ENCODE measurements around the gene IQGAP2.
"Not testable (repeated sequence)": the region's sequence is repeated elsewhere in the genome, so short reads cannot be mapped to it uniquely, and the experiment has no call there.

The IQGAP2 gene

GRCh38 chr5:76419597-76420298 is 16.7 kb downstream of the IQGAP2 start:
- H2AFZ ChIP-seq (ENCODE audit: low read length, unreplicated experiment), result no peak overlapping the region
- H3K27me3 ChIP-seq (ENCODE audit: insufficient read depth, low read length), result peaks cover 25% of the 10 kb centered on the region
- H3K4me1 ChIP-seq (ENCODE audit: control insufficient read depth, insufficient read depth, low read length, unreplicated experiment), result no peaks in the 10 kb centered on the region
- no peaks in the 10 kb centered on the region for H3K79me2 ChIP-seq (ENCODE audit: control insufficient read depth, insufficient read depth, low read length, unreplicated experiment)
- H3K36me3 ChIP-seq (ENCODE audit: insufficient read depth, low read length), result no peaks in the 10 kb centered on the region
- H3K27ac ChIP-seq (ENCODE audit: low read depth, low read length), result no peak overlapping the region
- no peak overlapping the region for H3K4me3 ChIP-seq (ENCODE audit: low read depth, low read length)

DNA sequence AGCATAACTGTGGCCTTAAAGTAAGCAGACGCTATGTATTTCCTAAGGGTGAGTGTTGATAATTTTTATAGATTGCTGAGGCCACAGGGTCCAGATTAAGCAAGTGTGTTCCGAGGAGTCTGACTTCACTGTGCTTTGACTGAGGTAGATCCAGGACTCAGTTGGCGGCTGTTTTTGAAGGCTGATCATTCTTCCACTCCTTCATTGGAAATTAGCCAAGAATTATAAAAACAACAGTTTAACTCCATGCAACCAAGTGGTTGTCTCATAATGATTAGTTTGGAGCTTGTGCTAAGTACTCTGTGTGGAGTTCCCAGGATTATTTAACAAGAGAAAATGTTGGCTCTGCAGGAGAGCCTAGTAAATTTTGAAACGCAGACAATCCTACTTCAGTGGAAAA is 19.1 kb downstream of the IQGAP2 start:
- H3K4me3 ChIP-seq (ENCODE audit: low read depth, low read length), result no peak overlapping the region
- no peaks in the 10 kb centered on the region for H3K4me1 ChIP-seq (ENCODE audit: control insufficient read depth, insufficient read depth, low read length, unreplicated experiment)
- no peak overlapping the region for H2AFZ ChIP-seq (ENCODE audit: low read length, unreplicated experiment)
- peaks cover 48% of the 10 kb centered on the region for H3K27me3 ChIP-seq (ENCODE audit: insufficient read depth, low read length)
- no peaks in the 10 kb centered on the region for H3K79me2 ChIP-seq (ENCODE audit: control insufficient read depth, insufficient read depth, low read length, unreplicated experiment)
- H3K36me3 ChIP-seq (ENCODE audit: insufficient read depth, low read length), result no peaks in the 10 kb centered on the region
- H3K27ac ChIP-seq (ENCODE audit: low read depth, low read length), result no peak overlapping the region

DNA sequence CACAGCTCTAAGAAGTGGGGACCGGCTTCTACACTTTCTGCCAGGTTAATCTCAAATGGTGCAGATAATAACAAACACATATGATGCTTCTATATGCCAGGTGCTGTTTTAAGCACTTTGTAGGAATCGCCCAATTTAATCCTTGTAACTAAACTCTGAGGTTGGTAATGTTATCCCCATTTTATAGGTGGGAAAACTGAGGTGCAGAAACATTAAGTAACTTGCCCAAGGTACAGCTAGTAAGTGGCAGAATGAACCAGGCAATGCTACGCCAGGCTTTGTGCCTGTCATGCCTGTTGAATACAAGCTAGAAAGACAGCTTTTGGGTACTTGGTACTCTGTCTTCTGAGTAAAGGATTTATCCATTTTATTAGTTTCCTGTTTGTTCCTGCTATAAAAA is 19.7 kb downstream of the IQGAP2 start:
- no peaks in the 10 kb centered on the region for H3K79me2 ChIP-seq (ENCODE audit: control insufficient read depth, insufficient read depth, low read length, unreplicated experiment)

GRCh38 chr5:76425146-76425545 is 22.1 kb downstream of the IQGAP2 start:
- no peaks in the 10 kb centered on the region for H3K4me1 ChIP-seq (ENCODE audit: control insufficient read depth, insufficient read depth, low read length, unreplicated experiment)
- no peaks in the 10 kb centered on the region for H3K79me2 ChIP-seq (ENCODE audit: control insufficient read depth, insufficient read depth, low read length, unreplicated experiment)
- H3K4me3 ChIP-seq (ENCODE audit: low read depth, low read length), result no peak overlapping the region

More for the DNA sequence above, 19.7 kb downstream of the IQGAP2 start:
- peaks cover 53% of the 10 kb centered on the region for H3K27me3 ChIP-seq (ENCODE audit: insufficient read depth, low read length)
- H2AFZ ChIP-seq (ENCODE audit: low read length, unreplicated experiment), result no peak overlapping the region
- H3K36me3 ChIP-seq (ENCODE audit: insufficient read depth, low read length), result no peaks in the 10 kb centered on the region
- H3K4me1 ChIP-seq (ENCODE audit: control insufficient read depth, insufficient read depth, low read length, unreplicated experiment), result no peaks in the 10 kb centered on the region
- H3K27ac ChIP-seq (ENCODE audit: low read depth, low read length), result no peak overlapping the region
- H3K4me3 ChIP-seq (ENCODE audit: low read depth, low read length), result no peak overlapping the region

DNA sequence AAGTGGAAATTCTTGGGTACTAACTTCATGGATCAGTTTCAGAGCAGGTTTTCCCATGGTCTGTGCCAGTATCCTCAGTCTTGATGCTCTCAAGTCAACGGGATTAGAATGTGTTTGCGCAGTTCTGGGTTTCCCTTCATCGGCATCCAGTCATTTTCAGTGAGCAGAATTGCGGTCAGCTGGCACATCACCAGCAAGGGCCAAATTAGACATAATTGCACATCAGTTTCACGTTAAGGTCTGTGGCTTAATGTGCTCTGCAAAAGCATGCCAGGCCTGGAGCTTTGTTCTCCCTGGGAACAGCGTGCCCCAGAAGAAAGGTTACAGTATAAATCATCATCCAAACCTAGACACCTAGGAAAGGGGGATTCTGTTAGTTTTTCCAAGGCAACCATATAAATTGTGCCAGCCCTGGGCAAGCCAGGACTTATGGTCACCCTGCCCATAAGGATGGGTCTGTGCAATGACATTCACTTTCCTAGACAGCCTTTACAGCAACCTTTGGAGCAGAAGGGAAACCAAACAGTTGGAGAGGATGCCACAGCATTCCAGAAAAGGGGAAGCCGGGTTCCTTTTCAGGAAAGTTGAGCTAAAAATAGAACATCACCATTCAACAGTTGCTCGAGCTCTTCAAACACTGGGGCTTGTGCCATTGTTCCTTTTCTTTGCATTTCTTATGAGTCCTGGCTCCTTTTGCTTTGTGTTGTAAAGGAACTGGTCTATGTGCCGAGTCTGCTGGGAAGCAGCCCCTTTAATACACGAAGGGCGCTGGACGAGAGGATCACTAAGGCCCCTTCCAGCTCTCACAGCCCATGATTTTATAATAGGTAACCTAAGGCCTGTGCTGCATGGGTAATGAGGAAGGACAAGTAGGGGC is 23.1 kb downstream of the IQGAP2 start:
- no peaks in the 10 kb centered on the region for H3K4me1 ChIP-seq (ENCODE audit: control insufficient read depth, insufficient read depth, low read length, unreplicated experiment)
- no peak overlapping the region for H3K4me3 ChIP-seq (ENCODE audit: low read depth, low read length)
- H3K27me3 ChIP-seq (ENCODE audit: insufficient read depth, low read length), result peaks cover 57% of the 10 kb centered on the region

More at GRCh38 chr5:76425146-76425545, 22.1 kb downstream of the IQGAP2 start:
- H3K36me3 ChIP-seq (ENCODE audit: insufficient read depth, low read length), result no peaks in the 10 kb centered on the region
- peaks cover 57% of the 10 kb centered on the region for H3K27me3 ChIP-seq (ENCODE audit: insufficient read depth, low read length)
- no peak overlapping the region for H2AFZ ChIP-seq (ENCODE audit: low read length, unreplicated experiment)
- no peak overlapping the region for H3K27ac ChIP-seq (ENCODE audit: low read depth, low read length)

DNA sequence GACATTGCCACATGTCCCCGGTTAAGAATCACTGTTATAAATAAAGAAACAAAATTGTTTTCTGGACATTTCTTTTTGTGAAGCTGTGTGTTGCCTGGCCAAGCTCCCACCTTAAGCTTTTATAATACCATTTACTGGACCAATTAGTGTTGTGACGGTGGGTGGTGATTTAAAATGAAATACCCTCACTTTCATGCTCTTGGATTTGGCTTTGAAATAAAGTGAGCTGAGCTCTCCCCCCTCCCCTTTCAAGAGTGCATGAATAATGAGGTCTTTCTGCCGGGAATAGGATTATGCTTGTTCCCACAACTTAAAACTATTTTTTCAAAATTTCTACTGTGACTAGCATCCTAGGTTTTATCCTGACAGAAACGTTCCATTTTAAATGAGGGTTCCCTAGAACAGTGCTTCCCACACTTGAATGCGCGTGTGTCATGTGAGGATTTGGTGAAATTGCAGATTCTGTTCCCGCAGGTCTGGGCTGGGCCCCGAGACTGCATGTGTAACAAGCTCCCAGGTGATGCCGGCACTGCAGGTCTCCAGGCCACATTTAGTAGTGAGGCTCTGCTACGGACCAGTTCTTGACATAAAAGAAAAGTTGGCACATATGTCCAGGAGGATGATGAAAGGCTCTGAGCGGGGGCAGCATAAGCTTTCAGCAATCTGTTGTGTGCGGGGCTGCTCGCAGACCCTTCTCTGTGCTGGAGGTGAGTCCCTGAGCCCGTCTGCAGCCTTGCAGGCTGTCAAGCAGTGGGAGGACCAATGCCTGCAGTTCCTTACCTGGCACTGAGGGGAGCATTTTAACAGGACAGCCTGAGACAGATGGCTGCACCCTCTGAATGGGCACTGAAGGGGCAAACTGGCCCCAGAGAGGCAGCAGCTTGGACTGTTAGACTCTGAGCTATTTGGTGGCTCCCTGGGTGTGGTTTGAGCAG is 24.4 kb downstream of the IQGAP2 start:
- H3K4me3 ChIP-seq (ENCODE audit: low read depth, low read length), result no peak overlapping the region
- no peak overlapping the region for H3K27ac ChIP-seq (ENCODE audit: low read depth, low read length)
- H3K79me2 ChIP-seq (ENCODE audit: control insufficient read depth, insufficient read depth, low read length, unreplicated experiment), result no peaks in the 10 kb centered on the region
- H3K36me3 ChIP-seq (ENCODE audit: insufficient read depth, low read length), result no peaks in the 10 kb centered on the region
- no peak overlapping the region for H2AFZ ChIP-seq (ENCODE audit: low read length, unreplicated experiment)
- peaks cover 50% of the 10 kb centered on the region for H3K27me3 ChIP-seq (ENCODE audit: insufficient read depth, low read length)
- H3K4me1 ChIP-seq (ENCODE audit: control insufficient read depth, insufficient read depth, low read length, unreplicated experiment), result no peaks in the 10 kb centered on the region

More for the DNA sequence above, 23.1 kb downstream of the IQGAP2 start:
- no peak overlapping the region for H3K27ac ChIP-seq (ENCODE audit: low read depth, low read length)
- H3K79me2 ChIP-seq (ENCODE audit: control insufficient read depth, insufficient read depth, low read length, unreplicated experiment), result no peaks in the 10 kb centered on the region
- H3K36me3 ChIP-seq (ENCODE audit: insufficient read depth, low read length), result no peaks in the 10 kb centered on the region
- no peak overlapping the region for H2AFZ ChIP-seq (ENCODE audit: low read length, unreplicated experiment)

DNA sequence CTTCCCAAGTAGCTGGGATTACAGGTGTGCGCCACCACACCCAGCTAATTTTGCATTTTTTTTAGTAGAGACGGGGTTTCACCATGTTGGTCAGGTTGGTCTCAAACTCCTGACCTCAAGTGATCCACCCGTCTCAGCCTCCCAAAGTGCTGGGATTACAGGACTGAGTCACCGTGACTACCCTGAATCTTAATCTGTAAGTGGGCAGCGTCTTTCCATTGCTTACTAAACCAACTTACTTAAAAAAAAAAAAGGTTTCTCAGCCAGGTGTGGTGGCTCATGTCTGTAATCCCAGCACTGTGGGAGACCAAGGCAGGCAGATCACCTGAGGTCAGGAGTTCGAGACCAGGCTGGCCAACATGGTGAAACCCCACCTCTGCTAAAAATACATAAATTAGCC is 25.5 kb downstream of the IQGAP2 start:
- not testable (repeated sequence) for H3K36me3 ChIP-seq (ENCODE audit: insufficient read depth, low read length); H3K4me3 ChIP-seq (ENCODE audit: low read depth, low read length); H3K4me1 ChIP-seq (ENCODE audit: control insufficient read depth, insufficient read depth, low read length, unreplicated experiment); H3K79me2 ChIP-seq (ENCODE audit: control insufficient read depth, insufficient read depth, low read length, unreplicated experiment); H3K27ac ChIP-seq (ENCODE audit: low read depth, low read length); H2AFZ ChIP-seq (ENCODE audit: low read length, unreplicated experiment)
- H3K27me3 ChIP-seq (ENCODE audit: insufficient read depth, low read length), result peaks cover 45% of the 10 kb centered on the region

- Histone ChIP-seq H2AFZ (ENCODE audit: low read length, unreplicated experiment) (no peak overlapping the region), H3K36me3 (ENCODE audit: insufficient read depth, low read length) (no peaks in the 10 kb centered on the region), H3K4me3 (ENCODE audit: low read depth, low read length) (no peak overlapping the region), H3K27ac (ENCODE audit: low read depth, low read length) (no peak overlapping the region), H3K79me2 (ENCODE audit: control insufficient read depth, insufficient read depth, low read length, unreplicated experiment) (no peaks in the 10 kb centered on the region), H3K4me1 (ENCODE audit: control insufficient read depth, insufficient read depth, low read length, unreplicated experiment) (no peaks in the 10 kb centered on the region), H3K27me3 (ENCODE audit: insufficient read depth, low read length) (0 out of 2 replicates have a peak, but pooled peaks cover 7% of the 10 kb centered on the region)
These were observed 30.2 kb downstream of the IQGAP2 start for GRCh38 chr5:76433261-76433660.

GRCh38 chr5:76437507-76437906 is 34.4 kb downstream of the IQGAP2 start:
- not testable (repeated sequence) for H3K4me3 ChIP-seq (ENCODE audit: low read depth, low read length); H3K79me2 ChIP-seq (ENCODE audit: control insufficient read depth, insufficient read depth, low read length, unreplicated experiment); H3K4me1 ChIP-seq (ENCODE audit: control insufficient read depth, insufficient read depth, low read length, unreplicated experiment); H2AFZ ChIP-seq (ENCODE audit: low read length, unreplicated experiment); H3K36me3 ChIP-seq (ENCODE audit: insufficient read depth, low read length); H3K27ac ChIP-seq (ENCODE audit: low read depth, low read length)
- H3K27me3 ChIP-seq (ENCODE audit: insufficient read depth, low read length), result peaks cover 28% of the 10 kb centered on the region

DNA sequence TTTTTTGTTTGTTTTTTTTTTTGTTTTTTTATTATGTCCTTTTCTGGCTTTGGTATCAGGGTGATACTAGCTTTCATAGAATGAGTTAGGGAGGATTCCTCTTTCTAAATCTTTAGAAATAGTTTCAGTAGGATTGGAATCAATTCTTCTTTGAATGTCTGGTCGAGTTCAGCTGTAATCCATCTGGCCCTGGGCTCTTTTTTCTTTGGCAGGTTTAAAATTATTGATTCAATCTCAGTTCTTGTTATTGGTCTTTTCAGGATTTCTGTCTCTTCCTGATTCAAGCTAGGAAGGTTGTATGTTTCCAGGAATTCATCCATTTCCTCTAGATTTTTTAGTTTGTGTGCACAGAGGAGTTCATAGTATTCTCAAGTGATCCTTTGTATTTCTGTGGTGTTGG is 34.9 kb downstream of the IQGAP2 start:
- Histone ChIP-seq H3K4me3 (ENCODE audit: low read depth, low read length) (no peak overlapping the region), H3K79me2 (ENCODE audit: control insufficient read depth, insufficient read depth, low read length, unreplicated experiment) (no peaks in the 10 kb centered on the region), H3K27me3 (ENCODE audit: insufficient read depth, low read length) (peaks cover 29% of the 10 kb centered on the region), H2AFZ (ENCODE audit: low read length, unreplicated experiment) (no peak overlapping the region), H3K36me3 (ENCODE audit: insufficient read depth, low read length) (no peaks in the 10 kb centered on the region), H3K27ac (ENCODE audit: low read depth, low read length) (no peak overlapping the region), H3K4me1 (ENCODE audit: control insufficient read depth, insufficient read depth, low read length, unreplicated experiment) (no peaks in the 10 kb centered on the region)

Measured in ACC112 (cell line).